HG03025 (cell line): ENCODE data around the gene ITGB3.
"Not testable (repeated sequence)": the region's sequence is repeated elsewhere in the genome, so short reads cannot be mapped to it uniquely, and the experiment has no call there.

Experiments
- ATAC-seq: cut with Tn5 transposase; IDR thresholded peaks from one replicate; pipeline ENCODE4 v1.9.1; 2021; ENCODE audit warnings: mild to moderate bottlenecking, moderate library complexity; ENCODE audit not compliant: unreplicated experiment, low FRiP score

ITGB3 gene

GRCh38 chr17:47243737-47244598, 9.7 kb upstream of the ITGB3 start:
- no peak for ATAC-seq

GRCh38 chr17:47244697-47245096, 8.9 kb upstream of the ITGB3 start:
- no peak for ATAC-seq

GRCh38 chr17:47246120-47246519, 7.5 kb upstream of the ITGB3 start:
- ATAC-seq, result no peak

- no peak for ATAC-seq
Observed at GRCh38 chr17:47250855-47251254, 2.8 kb upstream of the ITGB3 start.

- ATAC-seq, result no peak
Observed at GRCh38 chr17:47251421-47251940, 2.1 kb upstream of the ITGB3 start.

GRCh38 chr17:47252209-47252608, 1.4 kb upstream of the ITGB3 start:
- no peak for ATAC-seq

- ATAC-seq, result no peak
Observed at GRCh38 chr17:47252766-47253512, 688 bp upstream of the ITGB3 start.

- ATAC-seq, result no peak
Observed at GRCh38 chr17:47254403-47254943, 846 bp downstream of the ITGB3 start.

GRCh38 chr17:47257651-47258339, 4.2 kb downstream of the ITGB3 start:
- ATAC-seq, result no peak

GRCh38 chr17:47262586-47262985, 9.0 kb downstream of the ITGB3 start:
- ATAC-seq, result no peak

GRCh38 chr17:47264166-47264565, 10.5 kb downstream of the ITGB3 start:
- ATAC-seq, result no peak

- no peak for ATAC-seq
Observed at GRCh38 chr17:47265983-47266541, 12.4 kb downstream of the ITGB3 start.

GRCh38 chr17:47266782-47267181, 13.2 kb downstream of the ITGB3 start:
- ATAC-seq, result no peak

GRCh38 chr17:47267354-47267828, 13.8 kb downstream of the ITGB3 start:
- no peak for ATAC-seq

- not testable (repeated sequence) for ATAC-seq
Observed at GRCh38 chr17:47268964-47269363, 15.3 kb downstream of the ITGB3 start.

- ATAC-seq, result not testable (repeated sequence)
Observed at GRCh38 chr17:47269561-47270280, 16.1 kb downstream of the ITGB3 start.

GRCh38 chr17:47270946-47271705, 17.5 kb downstream of the ITGB3 start:
- ATAC-seq, result no peak

- no peak for ATAC-seq
Observed at GRCh38 chr17:47272491-47272890, 18.9 kb downstream of the ITGB3 start.

- ATAC-seq, result no peak
Observed at GRCh38 chr17:47273245-47273644, 19.6 kb downstream of the ITGB3 start.
